NOMO-1 (cell line): ENCODE data around the gene RPUSD3.

Experiments
- DNase-seq, 2 experiments: peaks; one replicate each; lab custom pipeline; 2025; ENCODE audit not compliant: unreplicated experiment in 2 of 2; lab: John Stamatoyannopoulos, UW

RPUSD3 gene

DNA sequence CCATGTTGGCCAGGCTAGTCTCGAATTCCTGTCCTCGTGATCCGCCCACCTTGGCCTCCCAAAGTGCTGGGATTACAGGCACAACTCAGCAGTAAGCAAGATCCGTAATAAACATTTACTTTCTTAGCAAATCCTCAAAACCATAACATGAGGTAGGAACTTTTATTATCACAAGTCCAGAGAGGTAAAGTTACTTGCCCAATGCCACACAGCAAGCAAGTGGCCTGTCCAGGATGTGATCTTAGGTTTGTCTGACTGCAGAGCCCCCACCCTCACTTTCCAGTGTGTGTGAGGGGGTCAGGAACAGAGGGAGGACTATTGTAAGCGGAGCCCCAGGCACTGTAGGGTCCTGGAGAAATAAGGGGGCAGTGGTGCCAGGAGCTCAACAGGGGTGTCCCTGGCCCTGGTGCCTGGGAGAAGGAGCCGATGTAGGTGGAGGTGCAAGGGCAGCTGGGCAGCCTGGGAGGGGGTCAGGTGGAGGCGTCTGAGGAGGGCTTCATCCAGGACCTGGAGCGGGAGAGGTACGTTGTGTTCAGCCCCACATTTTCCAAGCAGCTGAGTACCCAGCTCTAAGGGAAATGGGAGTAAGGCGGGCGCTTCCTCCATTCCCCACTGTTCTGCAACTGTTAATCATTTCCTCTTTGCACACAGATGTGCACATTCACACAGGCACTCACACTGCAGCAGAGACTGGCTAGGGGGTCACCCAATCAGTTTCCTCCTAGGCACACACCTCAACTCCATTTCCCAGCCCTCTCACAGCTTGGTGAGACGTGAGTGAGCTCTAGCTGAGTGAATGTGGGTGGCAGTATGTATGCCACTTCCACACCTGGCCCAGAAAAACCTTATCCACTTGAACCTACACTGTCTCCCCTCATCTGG is 5.9 kb downstream of the RPUSD3 start:
- no peak for DNase-seq

DNA sequence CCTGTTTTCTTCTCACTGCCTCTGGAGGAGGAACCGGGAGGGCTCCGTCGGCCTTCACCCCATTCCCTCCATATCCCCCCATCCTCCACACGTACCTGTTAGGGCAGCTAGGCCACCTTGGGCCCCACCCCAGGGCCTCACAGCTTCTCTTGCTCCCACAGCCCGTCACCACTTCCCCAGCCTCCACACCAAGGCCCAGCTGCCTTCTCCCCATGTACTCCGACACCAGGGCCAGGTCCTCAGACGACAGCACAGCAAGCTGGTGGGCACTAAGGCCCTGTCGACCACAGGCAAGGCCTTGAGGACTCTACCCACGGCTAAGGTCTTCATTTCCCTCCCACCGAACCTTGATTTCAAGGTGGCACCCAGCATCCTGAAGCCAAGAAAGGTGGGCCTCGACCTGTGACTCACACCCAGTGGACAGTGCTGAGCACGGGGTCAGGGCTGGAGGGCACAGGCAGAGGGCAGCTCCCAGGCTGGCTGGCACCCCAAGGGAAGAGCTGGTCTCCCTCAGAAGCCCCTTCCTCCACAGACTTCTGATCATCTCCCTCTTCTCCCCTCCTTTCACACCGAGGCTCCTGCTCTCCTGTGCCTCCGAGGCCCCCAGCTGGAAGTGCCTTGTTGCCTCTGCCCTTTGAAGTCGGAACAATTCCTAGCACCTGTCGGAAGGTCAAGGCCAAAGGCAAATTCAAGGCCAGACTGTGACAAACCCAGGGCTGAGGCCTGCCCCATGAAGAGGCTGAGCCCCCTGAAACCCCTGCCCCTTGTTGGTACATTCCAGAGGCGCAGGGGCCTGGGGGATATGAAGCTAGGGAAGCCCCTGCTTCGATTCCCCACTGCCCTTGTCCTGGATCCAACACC is 9.1 kb downstream of the RPUSD3 start:
- no peak for DNase-seq

DNA sequence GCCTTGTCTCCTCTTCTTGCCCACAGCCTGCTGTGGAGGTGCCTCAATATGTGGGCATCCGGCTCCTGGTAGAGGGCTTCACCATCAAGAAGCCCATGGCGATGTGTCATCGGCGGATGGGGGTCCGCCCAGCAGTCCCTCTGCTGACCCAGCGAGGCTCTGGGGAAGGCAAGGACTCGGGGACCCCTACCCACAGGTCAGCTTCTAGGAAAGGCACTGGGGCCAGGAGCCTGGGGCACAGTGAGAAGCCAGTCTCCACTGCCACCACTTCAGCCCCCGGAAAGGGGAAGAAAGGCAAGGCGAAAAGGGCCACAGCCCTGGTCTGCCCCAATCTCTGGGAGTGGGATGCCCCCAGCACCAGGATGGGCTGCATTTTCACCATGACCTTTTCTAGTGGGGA is 10.7 kb downstream of the RPUSD3 start:
- DNase-seq: no peak

DNA sequence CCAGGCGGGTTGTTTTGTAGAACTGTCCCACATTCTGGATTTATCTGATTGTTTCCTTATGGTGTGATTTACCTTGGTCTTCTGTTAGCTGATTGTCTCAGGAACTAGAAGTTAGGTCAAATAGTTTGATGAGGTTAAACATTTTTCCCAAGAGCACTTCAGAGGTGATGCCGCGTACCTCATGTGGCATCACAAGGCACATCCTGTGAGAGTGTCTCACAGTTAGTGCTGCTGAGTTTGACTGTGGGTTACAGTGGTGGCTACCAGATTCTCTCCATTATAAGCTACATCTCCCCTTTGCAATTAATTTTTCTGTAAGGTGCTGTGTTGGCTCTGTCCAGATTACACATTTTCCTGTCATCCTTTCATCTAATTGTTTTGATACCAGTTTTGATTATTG is 12.6 kb downstream of the RPUSD3 start:
- no peak for DNase-seq

DNA sequence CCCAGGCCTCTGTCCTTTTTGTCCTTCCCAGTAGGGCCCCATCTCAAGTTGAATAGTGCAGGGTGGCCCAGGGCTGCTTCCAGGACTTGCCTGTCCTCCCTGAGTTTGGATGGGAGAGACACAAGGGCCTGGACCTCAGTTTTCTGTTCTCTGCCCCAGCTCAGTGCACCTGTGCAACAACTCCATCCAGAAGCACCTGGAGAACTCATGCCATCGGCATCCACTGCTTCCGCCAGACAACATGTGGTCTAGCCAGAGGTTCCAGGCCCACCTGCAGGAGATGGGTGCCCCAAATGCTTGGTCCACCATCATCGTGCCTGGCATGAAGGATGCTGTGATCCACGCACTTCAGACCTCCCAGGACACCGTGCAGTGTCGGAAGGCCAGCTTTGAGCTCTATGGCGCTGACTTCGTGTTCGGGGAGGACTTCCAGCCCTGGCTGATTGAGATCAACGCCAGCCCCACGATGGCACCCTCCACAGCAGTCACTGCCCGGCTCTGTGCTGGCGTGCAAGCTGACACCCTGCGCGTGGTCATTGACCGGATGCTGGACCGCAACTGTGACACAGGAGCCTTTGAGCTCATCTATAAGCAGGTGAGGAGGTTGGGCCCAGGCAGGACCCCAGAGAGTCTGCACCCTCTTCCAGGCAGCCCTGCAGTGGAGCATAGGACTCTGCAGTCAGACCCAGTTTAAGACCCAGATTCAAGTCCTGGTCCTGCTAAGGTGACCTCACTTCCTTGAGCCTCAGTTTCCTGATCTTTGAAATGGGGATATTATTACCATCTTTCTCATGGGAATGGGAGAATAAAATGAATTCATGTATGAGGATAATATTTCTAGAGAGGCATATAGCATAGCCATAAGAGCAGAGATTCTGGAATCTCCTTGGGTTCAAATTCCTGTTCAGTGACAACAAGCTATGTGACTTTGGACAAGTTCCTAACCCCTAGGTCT is 14.7 kb downstream of the RPUSD3 start:
- DNase-seq: no peak

DNA sequence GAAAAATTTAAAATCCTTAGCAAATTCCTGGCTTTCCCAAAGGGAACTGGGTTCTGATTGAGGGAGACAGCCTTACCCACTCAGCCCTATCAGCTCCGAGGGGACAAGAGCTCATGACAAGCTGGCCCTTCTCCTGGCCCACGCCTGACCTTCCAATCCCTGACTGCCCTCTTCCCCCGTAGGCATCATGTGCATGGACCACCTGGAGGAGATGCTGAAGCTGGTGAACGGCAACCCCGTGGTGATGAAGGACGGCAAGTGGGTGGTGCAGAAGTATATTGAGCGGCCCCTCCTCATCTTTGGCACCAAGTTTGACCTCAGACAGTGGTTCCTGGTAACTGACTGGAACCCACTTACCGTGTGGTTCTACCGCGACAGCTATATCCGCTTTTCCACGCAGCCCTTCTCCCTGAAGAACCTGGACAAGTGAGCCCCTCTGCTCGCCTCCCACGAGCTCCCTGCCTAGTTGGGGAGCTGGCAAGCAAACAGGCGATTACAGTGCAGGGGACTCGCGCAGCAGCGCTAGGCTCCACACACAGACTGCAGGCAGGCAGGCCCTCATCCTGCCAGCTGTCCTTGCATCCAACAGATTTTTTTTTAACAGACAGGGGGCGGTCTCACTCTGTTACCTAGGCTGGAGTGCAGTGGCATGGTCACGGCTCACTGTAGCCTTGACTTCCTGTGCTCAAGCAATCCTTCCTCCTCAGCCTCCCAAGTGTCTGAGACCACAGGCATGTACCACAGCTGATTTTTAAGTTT is 16.8 kb downstream of the RPUSD3 start:
- DNase-seq: no peak

DNA sequence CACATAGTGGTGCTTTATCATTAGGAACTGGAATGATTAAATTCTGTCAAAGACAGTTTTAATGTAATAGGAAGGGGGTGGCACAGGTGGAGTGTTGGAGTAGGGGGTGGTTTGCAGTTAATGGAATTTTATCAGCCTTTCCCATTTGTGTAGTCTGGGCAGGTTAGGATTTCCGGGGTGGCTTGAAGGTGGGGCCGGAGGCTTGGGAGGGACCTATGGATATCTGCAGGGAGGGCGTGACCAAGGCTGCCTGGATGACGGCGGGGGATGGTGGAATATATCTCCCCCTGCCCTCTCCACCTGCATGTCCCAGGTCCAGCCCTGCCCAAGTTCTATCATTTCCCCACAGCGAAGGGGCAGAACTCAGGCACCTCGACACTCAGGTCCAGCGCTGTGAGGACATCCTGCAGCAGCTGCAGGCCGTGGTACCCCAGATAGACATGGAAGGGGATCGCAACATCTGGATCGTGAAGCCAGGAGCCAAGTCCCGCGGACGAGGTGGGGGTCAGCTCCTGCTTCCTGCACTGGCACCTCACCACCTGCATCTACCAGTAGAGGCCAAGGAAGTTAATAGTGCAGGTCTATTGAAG is 18.3 kb downstream of the RPUSD3 start:
- DNase-seq: no peak

DNA sequence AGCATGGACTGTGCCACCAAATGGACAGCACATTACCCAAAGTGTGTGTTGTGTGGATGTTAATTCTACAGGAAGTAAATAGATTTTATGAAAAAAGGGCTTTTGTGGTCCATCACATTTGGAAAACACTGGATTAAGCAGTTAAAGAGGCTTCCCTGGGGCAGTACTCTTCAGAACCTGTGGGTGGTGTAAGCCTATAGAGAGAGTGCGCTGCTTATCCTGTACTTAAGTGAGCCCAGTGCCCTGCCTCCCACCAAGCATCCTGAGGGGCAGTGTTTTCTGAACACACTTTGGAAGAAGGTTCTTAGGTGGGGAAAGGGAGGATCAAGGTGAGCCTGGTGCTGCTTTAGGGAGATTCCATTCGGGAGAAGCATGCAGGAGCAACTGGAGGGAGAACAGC is 22.9 kb downstream of the RPUSD3 start:
- no peak for DNase-seq

DNA sequence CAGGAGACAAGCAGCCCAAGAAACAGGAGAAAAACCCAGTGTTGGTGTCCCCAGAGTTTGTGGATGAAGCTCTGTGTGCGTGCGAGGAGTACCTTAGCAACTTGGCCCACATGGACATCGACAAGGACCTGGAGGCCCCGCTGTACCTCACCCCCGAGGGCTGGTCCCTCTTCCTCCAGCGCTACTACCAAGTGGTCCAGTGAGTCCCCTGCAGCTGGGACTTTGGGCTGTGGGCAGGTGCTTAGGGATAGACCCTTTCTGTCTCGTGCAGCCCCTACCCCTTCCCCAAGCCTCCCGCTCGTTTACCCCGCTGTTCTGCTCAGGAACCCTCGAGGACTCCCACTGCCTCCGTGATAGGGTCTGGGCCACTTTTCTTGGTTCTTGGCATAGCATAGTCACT is 23.3 kb downstream of the RPUSD3 start:
- no peak for DNase-seq

DNA sequence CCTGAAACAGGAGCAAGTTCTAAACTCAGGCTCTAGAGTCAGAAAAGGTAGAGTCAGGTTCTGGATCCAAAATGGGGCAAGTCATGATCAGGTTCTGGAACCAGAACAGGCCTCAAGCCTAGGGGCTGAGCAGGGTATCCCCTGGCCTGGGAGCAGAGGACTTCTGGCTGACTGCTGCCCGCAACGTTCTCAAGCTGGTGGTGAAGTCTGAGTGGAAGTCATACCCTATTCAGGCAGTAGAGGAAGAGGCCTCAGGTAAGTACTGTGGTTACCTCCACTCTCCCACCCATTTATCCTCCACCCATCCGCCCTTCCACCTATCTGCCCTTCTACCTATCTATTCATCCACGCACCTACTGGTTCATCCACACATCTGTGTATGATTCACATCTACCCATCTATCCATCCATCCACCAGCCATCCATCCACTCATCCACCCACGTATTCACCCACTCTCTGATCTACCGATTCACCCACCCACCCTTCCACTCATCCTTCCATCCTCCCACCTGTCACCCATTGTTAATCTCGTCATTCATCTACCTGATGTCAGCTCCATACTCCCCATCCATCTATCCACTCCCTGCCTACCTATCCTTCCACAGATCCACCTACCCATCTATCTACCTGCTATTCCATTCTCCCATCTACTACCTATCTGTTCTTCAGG is 25.0 kb downstream of the RPUSD3 start:
- no peak for DNase-seq

DNA sequence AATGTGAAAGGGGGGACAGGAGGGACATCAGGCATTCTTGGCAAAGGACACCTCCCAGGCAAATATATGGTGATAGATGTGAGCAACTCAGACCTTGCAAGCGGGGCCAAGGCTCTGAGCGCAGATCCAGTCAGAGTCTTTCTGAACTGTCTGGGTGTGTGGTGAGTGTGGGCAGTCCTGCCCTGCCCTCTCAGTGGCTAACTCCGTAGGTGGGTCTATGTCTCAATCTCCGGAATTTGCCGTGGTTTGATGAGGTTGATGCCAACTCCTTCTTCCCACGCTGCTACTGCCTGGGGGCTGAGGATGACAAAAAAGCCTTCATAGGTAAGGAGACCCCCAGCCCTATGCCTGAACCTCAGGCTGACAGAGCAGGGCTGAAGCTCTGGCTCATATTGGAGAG is 26.4 kb downstream of the RPUSD3 start:
- DNase-seq: no peak

DNA sequence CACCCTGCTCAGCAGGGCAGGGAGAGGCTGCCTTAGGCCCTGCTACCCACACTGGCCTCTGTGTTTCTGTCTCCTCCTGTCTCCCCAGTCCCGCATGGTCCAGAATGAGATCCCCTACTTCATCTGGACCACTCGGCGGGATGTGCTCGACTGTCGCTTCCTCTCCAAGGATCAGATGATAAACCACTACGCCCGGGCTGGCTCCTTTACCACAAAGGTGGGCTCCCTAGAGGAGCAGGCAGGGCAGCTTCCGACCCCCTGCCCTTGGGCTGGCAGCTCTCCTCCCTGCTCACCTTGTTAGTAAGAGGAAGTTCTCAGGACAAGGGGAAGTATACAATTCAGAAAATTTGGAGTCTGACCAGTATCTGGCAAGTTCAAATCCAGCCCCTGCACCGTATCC is 27.8 kb downstream of the RPUSD3 start:
- DNase-seq: no peak

DNA sequence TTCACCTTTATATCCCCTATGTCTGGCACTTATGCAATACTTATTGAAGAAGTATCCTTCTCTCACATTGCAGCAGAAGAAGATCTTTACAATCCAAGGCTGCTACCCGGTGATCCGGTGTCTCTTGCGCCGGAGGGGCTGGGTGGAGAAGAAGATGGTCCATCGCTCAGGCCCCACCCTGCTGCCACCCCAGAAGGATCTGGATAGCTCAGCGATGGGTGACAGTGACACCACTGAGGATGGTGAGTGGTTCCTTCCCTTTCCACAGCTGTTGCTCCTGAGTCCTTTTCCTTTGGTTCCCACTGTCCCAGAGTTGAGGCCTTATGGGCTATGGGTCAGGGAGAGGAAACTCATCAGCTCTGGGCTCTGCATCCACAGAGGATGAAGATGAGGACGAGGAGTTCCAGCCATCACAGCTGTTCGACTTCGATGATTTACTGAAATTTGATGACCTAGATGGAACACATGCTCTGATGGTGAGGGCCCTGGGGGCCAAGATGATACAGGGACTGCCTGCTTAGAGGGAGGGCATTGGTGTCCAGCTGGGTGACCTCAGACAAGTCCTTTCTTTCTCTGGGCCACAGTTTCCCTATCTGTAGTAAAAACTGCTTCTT is 30.8 kb downstream of the RPUSD3 start:
- no peak for DNase-seq

DNA sequence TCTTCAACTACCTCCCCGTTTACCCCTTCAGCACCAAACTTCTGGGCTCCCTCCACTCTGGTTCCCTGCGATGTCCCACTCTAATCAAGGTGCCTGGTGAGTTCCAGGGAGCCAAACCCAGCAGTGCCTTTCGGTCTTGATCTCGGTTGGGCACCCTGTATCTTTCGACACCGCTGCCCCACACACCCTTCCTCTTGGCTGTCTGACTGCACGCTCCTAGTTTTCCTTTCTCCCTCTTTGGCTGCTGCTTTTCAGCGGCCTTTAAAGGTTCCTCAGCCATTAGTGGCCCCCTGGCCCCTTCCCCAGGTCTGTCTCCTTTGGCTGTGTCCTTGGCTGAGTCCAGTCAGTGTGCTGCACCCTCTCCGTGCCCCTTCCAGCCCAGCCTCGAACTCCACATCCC is 33.0 kb downstream of the RPUSD3 start:
- no peak for DNase-seq

DNA sequence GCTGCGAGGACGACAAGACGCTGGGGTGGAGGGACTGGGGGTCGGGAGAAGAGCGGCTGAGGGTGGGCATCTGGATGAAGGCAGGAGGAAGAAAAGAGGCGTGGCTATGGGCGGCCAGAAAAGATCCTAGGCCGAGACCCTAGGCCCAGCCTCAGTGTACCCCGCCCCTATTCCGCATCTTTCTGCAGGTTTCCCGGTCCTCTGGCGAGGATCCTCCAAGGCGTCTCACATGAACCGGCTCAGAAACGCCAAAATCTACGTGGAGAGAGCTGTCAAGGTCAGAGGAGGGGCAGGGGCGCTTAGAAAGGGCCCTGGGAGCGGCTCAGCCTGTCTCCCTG is 33.4 kb downstream of the RPUSD3 start:
- no peak for DNase-seq

DNA sequence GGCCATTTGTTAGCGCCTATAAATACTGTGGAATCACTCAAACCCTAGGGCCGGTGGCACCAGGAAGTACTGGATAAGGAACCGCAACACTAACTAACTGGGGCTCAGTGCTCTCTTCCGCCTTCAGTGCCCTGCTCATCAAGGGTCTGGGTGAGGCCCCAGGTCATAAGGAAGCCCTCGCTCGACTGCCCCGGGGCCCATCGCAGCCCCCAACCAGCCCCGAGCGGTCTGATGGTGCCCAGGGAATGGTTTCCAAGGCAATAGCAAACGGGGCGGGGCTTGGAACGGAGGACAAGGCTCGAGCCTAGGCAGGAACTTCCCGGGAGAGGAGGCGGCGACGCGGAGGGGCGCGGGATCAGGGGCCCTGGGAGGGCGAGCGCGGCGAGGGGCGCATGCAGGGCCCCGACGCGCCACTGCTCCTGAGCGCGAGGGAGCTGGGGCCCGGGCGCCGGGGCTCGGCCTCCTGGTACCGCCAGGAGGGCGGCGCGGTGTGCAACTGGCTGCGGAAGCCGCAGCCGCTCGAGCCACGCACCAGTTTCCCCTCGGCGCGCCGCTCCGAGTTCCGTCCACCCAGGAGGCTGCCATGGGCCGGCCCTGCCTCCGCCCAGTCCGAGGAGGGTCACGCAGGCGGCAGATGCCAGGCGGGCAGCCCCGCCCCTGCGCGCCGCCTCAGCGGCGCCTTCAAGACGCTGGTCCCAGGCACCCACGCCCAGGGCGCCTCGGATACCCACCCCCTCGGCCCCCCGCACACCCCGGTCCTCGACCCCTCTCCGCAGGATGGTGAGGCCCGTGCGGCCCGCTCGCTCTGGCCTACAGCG is 34.0 kb downstream of the RPUSD3 start, which contains the start of gene TTLL3:
Gene TTLL3 (plus strand): TSS at position 648 of the 818 bp plus-strand sequence. CDS start 400 bp downstream, outside the sequence.
- peak; percentile 65 to 76 for DNase-seq

DNA sequence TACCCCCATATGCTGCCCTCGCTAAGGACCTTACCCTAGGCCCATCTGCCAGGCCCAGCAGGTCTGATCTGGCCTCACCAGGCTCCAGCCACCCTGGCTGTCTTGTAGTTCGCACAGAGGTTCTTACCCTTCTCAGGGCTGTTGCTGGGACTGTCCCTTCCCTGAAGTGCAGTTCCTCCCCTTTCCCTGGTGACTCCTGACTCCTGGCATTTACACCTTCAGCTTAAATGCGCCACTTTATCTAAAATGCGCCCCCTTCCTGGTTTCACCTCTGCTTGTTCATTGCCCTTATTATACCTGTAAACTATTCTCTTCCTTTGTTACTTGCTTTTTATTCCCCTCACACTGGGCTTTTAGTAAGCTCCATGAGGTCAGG is 34.6 kb downstream of the RPUSD3 start:
- no peak for DNase-seq
